Testis (tissue), 2 donors: ENCODE results near the gene XG.

Source experiments
- POLR2A ChIP-seq: fragments of 450-650 bp; IDR thresholded peaks from one replicate; pipeline ENCODE4 v1.6.1; 2017; ENCODE audit warnings: antibody characterized with exemption, mild to moderate bottlenecking, moderate library complexity
- TF ChIP-seq, protein P1 (sequence below), 3 experiments: fragments of 450-650 bp in 2 of 3; fragments of 200-600 bp in 1 of 3; sonication (generic) in 1 of 3; IDR thresholded peaks; one replicate each; pipeline ENCODE4 v1.5.1; 2016 to 2019; ENCODE audit warnings: antibody characterized with exemption in 3 of 3, mild to moderate bottlenecking in 2 of 3, moderate library complexity in 1 of 3

DNA sequence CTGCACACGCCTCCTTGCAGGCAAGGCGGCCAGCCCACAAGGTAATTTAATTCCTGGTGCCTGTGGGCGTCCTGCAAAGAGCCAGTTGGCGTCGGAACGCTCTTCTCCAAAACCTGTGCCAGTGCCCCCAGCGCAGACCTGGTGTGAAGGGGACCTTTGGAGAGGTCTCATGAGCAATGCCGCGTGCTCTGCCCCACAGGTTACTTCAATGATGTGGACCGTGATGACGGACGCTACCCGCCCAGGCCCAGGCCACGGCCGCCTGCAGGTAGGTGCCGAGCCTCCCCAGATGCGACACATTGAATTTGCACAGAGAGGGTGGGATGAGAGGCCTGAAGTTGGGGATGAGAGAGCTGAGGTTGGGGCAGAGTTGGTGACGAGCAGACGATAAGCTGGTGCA, 42.5 kb downstream of the XG start:
- no peak for TF ChIP-seq POLR2A
- TF ChIP-seq, protein P1, sequence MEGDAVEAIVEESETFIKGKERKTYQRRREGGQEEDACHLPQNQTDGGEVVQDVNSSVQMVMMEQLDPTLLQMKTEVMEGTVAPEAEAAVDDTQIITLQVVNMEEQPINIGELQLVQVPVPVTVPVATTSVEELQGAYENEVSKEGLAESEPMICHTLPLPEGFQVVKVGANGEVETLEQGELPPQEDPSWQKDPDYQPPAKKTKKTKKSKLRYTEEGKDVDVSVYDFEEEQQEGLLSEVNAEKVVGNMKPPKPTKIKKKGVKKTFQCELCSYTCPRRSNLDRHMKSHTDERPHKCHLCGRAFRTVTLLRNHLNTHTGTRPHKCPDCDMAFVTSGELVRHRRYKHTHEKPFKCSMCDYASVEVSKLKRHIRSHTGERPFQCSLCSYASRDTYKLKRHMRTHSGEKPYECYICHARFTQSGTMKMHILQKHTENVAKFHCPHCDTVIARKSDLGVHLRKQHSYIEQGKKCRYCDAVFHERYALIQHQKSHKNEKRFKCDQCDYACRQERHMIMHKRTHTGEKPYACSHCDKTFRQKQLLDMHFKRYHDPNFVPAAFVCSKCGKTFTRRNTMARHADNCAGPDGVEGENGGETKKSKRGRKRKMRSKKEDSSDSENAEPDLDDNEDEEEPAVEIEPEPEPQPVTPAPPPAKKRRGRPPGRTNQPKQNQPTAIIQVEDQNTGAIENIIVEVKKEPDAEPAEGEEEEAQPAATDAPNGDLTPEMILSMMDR (IDR thresholded peaks at IDR 0.05), result no peak
